HepG2 (cell line): ENCODE measurements around the gene LDHB. TPM values are rescaled to one million over a fixed set of nuclear protein-coding genes. Genes with fewer than 3 reads are reported as not detected.

Experiments used
- ATAC-seq: fragments of 200-7000 bp; cut with Tn5 transposase; 3 replicates; pipeline ENCODE4 v1.9.1; 2020; ENCODE audit warnings: mild to moderate bottlenecking, moderate library complexity
- BruUV-seq: library from RNA; stranded (reverse); fragments of 400-500 nt; replicated peaks from 2 replicates; lab custom pipeline; 2021; lab: Mats Ljungman, UMichigan
- CTCF ChIA-PET: fragments of 300-600 bp; formaldehyde crosslinking; extraction: SDS; loops from one replicate; lab custom pipeline; 2021; ENCODE audit warnings: low total read pairs, inconsistent platforms, low intra/inter-chr PET ratio; lab: Yijun Ruan, JAX
- POLR2A ChIA-PET: fragments of 350-600 bp; sonication (Branson Sonifier 250); formaldehyde crosslinking; loops from one replicate; lab custom pipeline; 2020; ENCODE audit warnings: antibody characterized with exemption, inconsistent platforms; lab: Yijun Ruan, JAX
- DNase-seq: peaks from one replicate; pipeline ENCODE4 v3.0.0-alpha.2; 2015; ENCODE audit warnings: low spot score
- FAIRE-seq: peaks from 3 replicates; lab custom pipeline; 2011; peaks lifted over from hg19 to GRCh38; lab: Jason Lieb, UNC
- H2AFZ ChIP-seq: one replicate; pipeline ENCODE4 v1.6.1; 2011; ENCODE audit warnings: low read length, inconsistent platforms
- H3K27ac ChIP-seq: fragments of 300-600 bp; 3 replicates; pipeline ENCODE4 v1.8.0; 2011; ENCODE audit warnings: mixed run types, mild to moderate bottlenecking, mixed read lengths, low read length, inconsistent platforms; ENCODE audit not compliant: insufficient read depth; ENCODE audit errors: extremely low read length
- H3K27me3 ChIP-seq, 2 experiments: fragments of 200-600 bp in 1 of 2; 2 replicates in 1 of 2; 3 replicates in 1 of 2; pipeline versions ENCODE4 v1.6.0 to v1.8.0; 2011; ENCODE audit warnings: low read length in 2 of 2, mild to moderate bottlenecking in 2 of 2, moderate library complexity in 2 of 2, inconsistent platforms in 1 of 2; ENCODE audit not compliant: insufficient read depth in 2 of 2, control insufficient read depth in 1 of 2
- H3K36me3 ChIP-seq, 2 experiments: fragments of 200-600 bp in 1 of 2; replicated peaks in 1 of 2; 2 replicates in 1 of 2; 3 replicates in 1 of 2; pipeline versions ENCODE4 v1.5.1 to v1.8.0; 2011; ENCODE audit warnings: low read length in 2 of 2, inconsistent platforms in 1 of 2; ENCODE audit not compliant: insufficient read depth in 2 of 2, control insufficient read depth in 1 of 2
- H3K4me1 ChIP-seq: 2 replicates; pipeline ENCODE4 v1.5.1; 2012; ENCODE audit warnings: low read length, inconsistent platforms; ENCODE audit not compliant: insufficient read depth
- H3K4me2 ChIP-seq: 2 replicates; pipeline ENCODE4 v1.6.0; 2011; ENCODE audit warnings: low read depth, low read length, inconsistent platforms
- H3K4me3 ChIP-seq, 3 experiments: fragments of 200-600 bp in 1 of 3; sonication (generic), shearing (Covaris generic) in 1 of 3; replicated peaks in 1 of 3; 2 replicates each; pipeline ENCODE4 v1.5.1; 2011 to 2016; ENCODE audit warnings: low read length in 3 of 3, inconsistent platforms in 2 of 3, low read depth in 2 of 3, mild to moderate bottlenecking in 2 of 3, control low read depth in 1 of 3, mixed read lengths in 1 of 3; ENCODE audit not compliant: insufficient read depth in 1 of 3
- H3K79me2 ChIP-seq: one replicate; pipeline ENCODE4 v1.6.1; 2011; ENCODE audit warnings: low read length, inconsistent platforms; ENCODE audit not compliant: insufficient read depth
- H3K9ac ChIP-seq: 2 replicates; pipeline ENCODE4 v1.6.0; 2011; ENCODE audit warnings: mild to moderate bottlenecking, low read depth, low read length, inconsistent platforms; ENCODE audit not compliant: insufficient read depth
- H3K9me3 ChIP-seq: 2 replicates; pipeline ENCODE4 v1.5.1; 2012; ENCODE audit warnings: mild to moderate bottlenecking, low read length
- H4K20me1 ChIP-seq: 2 replicates; pipeline ENCODE4 v1.6.0; 2011; ENCODE audit warnings: inconsistent platforms, mild to moderate bottlenecking, low read length, moderate library complexity; ENCODE audit not compliant: insufficient read depth
- ARID4A ChIP-seq: sonication (generic); formaldehyde crosslinking; IDR thresholded peaks from 2 replicates; pipeline ENCODE4 v1.5.0; 2020; ENCODE audit warnings: mild to moderate bottlenecking, missing genetic modification reagents, borderline replicate concordance
- ATF6 ChIP-seq: sonication (generic); formaldehyde crosslinking; conservative IDR thresholded peaks from 2 replicates; pipeline ENCODE4 v1.4.0; 2020; ENCODE audit warnings: missing genetic modification reagents
- DMAP1 ChIP-seq: IDR thresholded peaks from 2 replicates; pipeline ENCODE4 v1.6.1; 2016
- HOXD1 ChIP-seq: sonication (generic); formaldehyde crosslinking; IDR thresholded peaks from 2 replicates; pipeline ENCODE4 v1.5.0; 2020; ENCODE audit warnings: missing genetic modification reagents
- KDM4B ChIP-seq: sonication (generic); formaldehyde crosslinking; IDR thresholded peaks from 2 replicates; pipeline ENCODE4 v1.4.0; 2020; ENCODE audit warnings: missing genetic modification reagents
- KDM6A ChIP-seq: IDR thresholded peaks from 2 replicates; pipeline ENCODE4 v1.6.1; 2016; ENCODE audit warnings: low read depth
- MXD4 ChIP-seq: IDR thresholded peaks from 2 replicates; pipeline ENCODE4 v1.6.1; 2016; ENCODE audit warnings: mild to moderate bottlenecking, missing biosample characterization, missing genetic modification reagents
- NFYC ChIP-seq: IDR thresholded peaks from 2 replicates; pipeline ENCODE4 v1.6.1; 2016; ENCODE audit warnings: missing genetic modification reagents, missing compliant biosample characterization
- ZFAT ChIP-seq: sonication (generic); formaldehyde crosslinking; conservative IDR thresholded peaks from 2 replicates; pipeline ENCODE4 v1.8.1; 2023; ENCODE audit warnings: missing genetic modification reagents, inconsistent platforms
- ZMAT3 ChIP-seq: sonication (generic); formaldehyde crosslinking; conservative IDR thresholded peaks from 2 replicates; pipeline ENCODE4 v1.7.0; 2021; ENCODE audit warnings: missing genetic modification reagents
- ZNF17 ChIP-seq: sonication (generic); formaldehyde crosslinking; IDR thresholded peaks from 2 replicates; pipeline ENCODE4 v1.5.0; 2020; ENCODE audit warnings: mild to moderate bottlenecking, missing genetic modification reagents
- ZNF230 ChIP-seq: sonication (generic); formaldehyde crosslinking; IDR thresholded peaks from 2 replicates; pipeline ENCODE4 v1.4.0; 2020; ENCODE audit warnings: mild to moderate bottlenecking, missing genetic modification reagents
- ZNF441 ChIP-seq: sonication (generic); formaldehyde crosslinking; IDR thresholded peaks from 2 replicates; pipeline ENCODE4 v1.7.0; 2021; ENCODE audit warnings: missing genetic modification reagents, borderline replicate concordance
- WGBS: methylation state at CpG from one replicate; pipeline ENCODE4 v1.1.6; 2017; ENCODE audit warnings: low lambda C conversion rate; 5-methylcytosine and 5-hydroxymethylcytosine counted together
- in situ Hi-C: cut with HindIII; loops from 2 replicates; pipeline ENCODE4 v1.10.0; 2017; ENCODE audit warnings: low pct_unique_long_range_greater_than_20kb; ENCODE audit not compliant: extremely low pct_ligation_motif_present
- intact Hi-C: fragments of 100-400 bp; cut with micrococcal nuclease; formaldehyde crosslinking; loops from one replicate; pipeline ENCODE4 v1.10.0; 2022; ENCODE audit not compliant: unreplicated experiment
- polyA plus RNA-seq, 8 experiments: library from polyadenylated mRNA; depleted of rRNA in 3 of 8; stranded (reverse) in 7 of 8; unstranded in 1 of 8; fragments of >200 nt; fragmentation: Illumina TruSeq in 4 of 8; extraction: Trizol in 4 of 8; gene quantifications; 2 replicates each; pipeline versions ENCODE4 v1.2.1 to v1.2.3, GENCODE V29; 2011 to 2016; ENCODE audit warnings: low read depth in 4 of 8, missing spikeins in 1 of 8, mixed read lengths in 1 of 8; ENCODE audit not compliant: insufficient read depth in 1 of 8
- total RNA-seq, 5 experiments: library from RNA; depleted of rRNA; stranded (reverse); fragments of >200 nt; fragmentation: Illumina TruSeq; extraction: Trizol; gene quantifications; 2 replicates each; pipeline ENCODE4 v1.2.3, GENCODE V29; 2016; ENCODE audit warnings: low read depth in 1 of 5

LDHB gene
- total and polyA plus RNA-seq, 2 of the 13 experiments (the other 11 are each of a cell fraction or from before 2014, with no cell fraction given): 0.08 TPM; not detected in 1

- Histone ChIP-seq H3K9me3 (no peaks in the 10 kb centered on the region), H3K4me1 (no peaks in the 10 kb centered on the region), H3K27ac (no peak overlapping the region), H3K9ac (no peak overlapping the region), H3K79me2 (no peaks in the 10 kb centered on the region), H4K20me1 (no peaks in the 10 kb centered on the region), H3K36me3 (no peaks in the 10 kb centered on the region), H3K4me2 (no peak overlapping the region), H3K27me3 (no peaks in the 10 kb centered on the region; a peak in 1 of 5 replicates), H2AFZ (no peak overlapping the region), H3K4me3 (no peak overlapping the region)
- intact Hi-C loops: no loop called here
- no TSS peak for BruUV-seq
- TF ChIP-seq ZNF441 (no peak), KDM4B (CRISPR knock-in tag) (no peak), DMAP1 (CRISPR knock-in tag) (no peak), MXD4 (CRISPR knock-in tag) (no peak), ATF6 (no peak), NFYC (no peak), HOXD1 (CRISPR knock-in tag) (no peak), ZNF17 (no peak), ARID4A (CRISPR knock-in tag) (no peak), ZNF230 (no peak), KDM6A (CRISPR knock-in tag) (no peak), ZFAT (CRISPR knock-in tag) (no peak), ZMAT3 (CRISPR knock-in tag) (no peak)
- in situ Hi-C loops: loop anchor here (25.0 kb wide), 1 partner anchor 367 kb away; no protein-coding TSS in a partner anchor
- 21% methylated on average over 1 of the region's 1 CpG for WGBS
- ATAC-seq: no peak
- ChIA-PET CTCF (no interaction called here), POLR2A (no interaction called here)
- FAIRE-seq: no peak
- DNase-seq: no peak
These were observed 21.3 kb upstream of the LDHB start for GRCh38 chr12:21678959-21679358.
